ENCODE data around the gene CDH23.

The CDH23 gene

GRCh38 chr10:71625445-71626175 lies 228.9 kb downstream of the CDH23 start:
- no peak for DNase-seq

- no peak for DNase-seq
Measured at GRCh38 chr10:71627230-71627939, 230.7 kb downstream of the CDH23 start.

- no peak for DNase-seq
Measured at GRCh38 chr10:71627956-71628355, 231.2 kb downstream of the CDH23 start.

- DNase-seq = no peak
Measured at GRCh38 chr10:71629131-71629530, 232.4 kb downstream of the CDH23 start.

- no peak for DNase-seq
Measured at GRCh38 chr10:71630168-71630567, 233.4 kb downstream of the CDH23 start.

- DNase-seq = no peak
Measured at GRCh38 chr10:71631007-71631861, 234.5 kb downstream of the CDH23 start.

GRCh38 chr10:71632200-71632820 lies 235.6 kb downstream of the CDH23 start:
- no peak for DNase-seq

GRCh38 chr10:71632896-71633600 lies 236.3 kb downstream of the CDH23 start:
- no peak for DNase-seq

- no peak for DNase-seq
Measured at GRCh38 chr10:71633920-71634319, 237.2 kb downstream of the CDH23 start.

- DNase-seq = peak in 4 of 14 donors; percentile 9 to 90 (median 18)
Measured at GRCh38 chr10:71634531-71635164, 237.9 kb downstream of the CDH23 start.

GRCh38 chr10:71635251-71635866 lies 238.6 kb downstream of the CDH23 start:
- no peak for DNase-seq

GRCh38 chr10:71635867-71636266 lies 239.1 kb downstream of the CDH23 start:
- no peak for DNase-seq

- no peak for DNase-seq
Measured at GRCh38 chr10:71636588-71636987, 239.9 kb downstream of the CDH23 start.

GRCh38 chr10:71637305-71637704 lies 240.6 kb downstream of the CDH23 start:
- no peak for DNase-seq

GRCh38 chr10:71638064-71638821 lies 241.5 kb downstream of the CDH23 start:
- no peak for DNase-seq

GRCh38 chr10:71638822-71639719 lies 242.4 kb downstream of the CDH23 start:
- peak in 1 of 14 donors; percentile 27 for DNase-seq

GRCh38 chr10:71640607-71641006 lies 243.9 kb downstream of the CDH23 start:
- DNase-seq = no peak

- DNase-seq = no peak
Measured at GRCh38 chr10:71641449-71641848, 244.7 kb downstream of the CDH23 start.

- DNase-seq = no peak
Measured at GRCh38 chr10:71641986-71642385, 245.3 kb downstream of the CDH23 start.

All from C1 segment of cervical spinal cord (tissue), 14 donors.